Measurements from ENCODE around the gene POLR3GL. TPM values are rescaled to one million over a fixed set of nuclear protein-coding genes. Genes with fewer than 3 reads are reported as not detected.

The POLR3GL gene
- total and polyA plus RNA-seq, 2 experiments from 2014 or later: 3.1 to 9.5 TPM

GRCh38 chr1:146010126-146010738, 45.7 kb downstream of the POLR3GL start:
- DNase-seq (ENCODE audit: low spot score) (no peak), ATAC-seq (no peak)
- Histone ChIP-seq H3K4me1 (ENCODE audit: insufficient read depth) (no peaks in the 10 kb centered on the region), H3K79me2 (replicated peaks; ENCODE audit: insufficient read depth) (no peaks in the 10 kb centered on the region), H3K4me3 (no peak overlapping the region), H3K4me2 (no peak overlapping the region), H4K20me1 (replicated peaks; ENCODE audit: insufficient read depth) (no peaks in the 10 kb centered on the region), H3F3A (replicated peaks; ENCODE audit: low read depth) (no peaks in the 10 kb centered on the region), H3K27ac (ENCODE audit: low read depth) (no peak overlapping the region), H3K9me2 (ENCODE audit: insufficient read depth) (no peaks in the 10 kb centered on the region), H3K36me3 (ENCODE audit: insufficient read depth) (no peaks in the 10 kb centered on the region), H2AFZ (0 out of 2 replicates have a peak overlapping the region, but pooled peaks have one; percentile 29), H3K27me3 (ENCODE audit: insufficient read depth) (no peaks in the 10 kb centered on the region)
- Mint-ChIP-seq H3K4me3 (no peak overlapping the region), H3K27ac (no peak overlapping the region), H3K27me3 (ENCODE audit: insufficient read depth, low read depth, poor library complexity) (peaks cover 1% of the 10 kb centered on the region), H3K4me1 (peaks cover 3% of the 10 kb centered on the region; the same call in 2 of the 3 replicates), H3K9me3 (no peaks in the 10 kb centered on the region), H3K36me3 (ENCODE audit: low read depth) (no peaks in the 10 kb centered on the region)
- no peak for TF ChIP-seq CTCF (conservative IDR thresholded peaks at IDR 0.05; ENCODE audit: low read depth in 2 of 2)
- TF ChIP-seq REST (IDR thresholded peaks at IDR 0.05; ENCODE audit: unreplicated experiment): no peak
- TF ChIP-seq EZH2 (IDR thresholded peaks at IDR 0.05; ENCODE audit: low read depth, unreplicated experiment): no peak
- no peak for TF ChIP-seq CREB1 (CRISPR knock-in tag; IDR thresholded peaks at IDR 0.05; ENCODE audit: low read depth)
- no peak for TF ChIP-seq POLR2AphosphoS5 (IDR thresholded peaks at IDR 0.05; ENCODE audit: low read depth)
- no peak for TF ChIP-seq ZNF331 (CRISPR knock-in tag; IDR thresholded peaks at IDR 0.05; ENCODE audit: low read depth)
- no peak for TF ChIP-seq STAT1 (IDR thresholded peaks at IDR 0.05; ENCODE audit: unreplicated experiment)
- no peak for TF ChIP-seq ZNF114 (CRISPR knock-in tag; IDR thresholded peaks at IDR 0.05)
- no peak for TF ChIP-seq JUNB (IDR thresholded peaks at IDR 0.05; ENCODE audit: unreplicated experiment)
- TF ChIP-seq ETS1 (IDR thresholded peaks at IDR 0.05): no peak
- no peak for TF ChIP-seq ZNF462 (CRISPR knock-in tag; IDR thresholded peaks at IDR 0.05)
- no peak for TF ChIP-seq EZH2phosphoT487 (IDR thresholded peaks at IDR 0.05; ENCODE audit: unreplicated experiment)
- TF ChIP-seq NANOG (IDR thresholded peaks at IDR 0.05; ENCODE audit: borderline replicate concordance): no peak
